HG02623 (cell line): Measurements from ENCODE around the gene PRAMEF9.
"Not testable (repeated sequence)": the region's sequence is repeated elsewhere in the genome, so short reads cannot be mapped to it uniquely, and the experiment has no call there.

Source experiments
- ATAC-seq: cut with Tn5 transposase; IDR thresholded peaks from one replicate; pipeline ENCODE4 v1.9.1; 2021; ENCODE audit warnings: moderate library complexity; ENCODE audit not compliant: unreplicated experiment

Gene PRAMEF9

GRCh38 chr1:13171548-13171947 is at the start of gene PRAMEF9:
PRAMEF9 (plus strand) TSS chr1:13171848; CDS start chr1:13175281, 3,433 bp downstream.
- ATAC-seq, result not testable (repeated sequence)

- ATAC-seq, result not testable (repeated sequence)
These were observed 15.7 kb upstream of the PRAMEF9 start, which contains the start of gene PRAMEF26 for GRCh38 chr1:13155909-13156308. PRAMEF26 (minus strand) TSS chr1:13156009; CDS start chr1:13153095, 2,914 bp downstream.

- ATAC-seq, result not testable (repeated sequence)
These were observed 6.1 kb upstream of the PRAMEF9 start, which contains the start of gene HNRNPCL4 for GRCh38 chr1:13165531-13165930. HNRNPCL4 (minus strand) TSS chr1:13165631; CDS start chr1:13165467, 164 bp downstream.

- ATAC-seq, result not testable (repeated sequence)
These were observed 29.7 kb downstream of the PRAMEF9 start, which contains the start of gene PRAMEF13 for GRCh38 chr1:13201309-13201708. PRAMEF13 (minus strand) TSS chr1:13201409; CDS start chr1:13199589, 1,820 bp downstream.

- not testable (repeated sequence) for ATAC-seq
These were observed 37.1 kb downstream of the PRAMEF9 start for GRCh38 chr1:13208712-13209111.

- ATAC-seq, result not testable (repeated sequence)
These were observed 45.0 kb downstream of the PRAMEF9 start for GRCh38 chr1:13216619-13217018.

GRCh38 chr1:13219203-13219602 is 47.6 kb downstream of the PRAMEF9 start:
- not testable (repeated sequence) for ATAC-seq

GRCh38 chr1:13222788-13223187 is 51.1 kb downstream of the PRAMEF9 start:
- ATAC-seq, result not testable (repeated sequence)

- no peak for ATAC-seq
These were observed 52.9 kb downstream of the PRAMEF9 start for GRCh38 chr1:13224480-13225060.

GRCh38 chr1:13225675-13226204 is 54.1 kb downstream of the PRAMEF9 start, which contains the start of gene PRAMEF18:
PRAMEF18 (minus strand) TSS chr1:13226154; CDS start chr1:13226106, 48 bp downstream.
- ATAC-seq, result not testable (repeated sequence)

GRCh38 chr1:13227271-13228055 is 55.8 kb downstream of the PRAMEF9 start:
- ATAC-seq, result not testable (repeated sequence)

GRCh38 chr1:13228343-13228781 is 56.7 kb downstream of the PRAMEF9 start:
- ATAC-seq, result no peak
